DMS53 (cell line): ENCODE measurements around the gene STRA6.
A peak's percentile ranks its signal among the peaks of the same experiment; 100 is the strongest.
"Not testable (repeated sequence)": the region's sequence is repeated elsewhere in the genome, so short reads cannot be mapped to it uniquely, and the experiment has no call there.

Source experiments
- DNase-seq: peaks from one replicate; lab custom pipeline; 2025; lab: John Stamatoyannopoulos, UW

STRA6 gene

DNA sequence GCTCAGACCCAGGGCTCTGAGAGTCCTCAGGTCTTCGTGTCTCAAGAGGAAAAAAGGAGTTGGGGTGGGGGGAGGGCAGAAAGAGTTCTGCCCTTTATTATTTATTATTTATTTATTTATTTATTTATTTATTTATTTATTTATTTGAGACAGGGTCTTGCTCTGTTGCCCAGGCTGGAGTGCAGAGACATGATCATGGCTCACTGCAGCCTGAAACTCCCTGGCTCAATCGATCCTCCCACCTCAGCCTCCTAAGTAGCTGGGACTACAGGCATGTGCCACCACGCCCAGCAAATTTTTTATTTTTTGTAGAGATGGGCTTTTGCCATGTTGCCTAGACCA lies 40.4 kb downstream of the STRA6 start:
- not testable (repeated sequence) for DNase-seq

DNA sequence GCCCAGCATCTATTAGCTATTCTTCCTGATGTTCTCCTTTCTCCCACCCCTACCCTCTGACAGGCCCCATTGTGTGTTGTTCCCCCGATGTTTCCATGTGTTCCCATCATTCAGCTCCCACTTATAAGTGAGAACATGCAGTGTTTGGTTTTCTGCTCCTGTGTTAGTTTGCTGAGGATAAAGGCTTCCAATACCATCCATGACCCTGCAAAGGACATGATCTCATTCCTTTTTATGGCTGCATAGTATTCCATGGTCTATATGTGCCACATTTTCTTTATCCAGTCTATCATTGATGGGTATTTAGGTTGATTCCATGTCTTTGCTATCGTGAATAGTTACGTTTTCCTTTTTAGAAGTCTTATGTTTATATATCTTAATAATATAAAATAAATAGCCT lies 42.2 kb downstream of the STRA6 start:
- DNase-seq = not testable (repeated sequence)

DNA sequence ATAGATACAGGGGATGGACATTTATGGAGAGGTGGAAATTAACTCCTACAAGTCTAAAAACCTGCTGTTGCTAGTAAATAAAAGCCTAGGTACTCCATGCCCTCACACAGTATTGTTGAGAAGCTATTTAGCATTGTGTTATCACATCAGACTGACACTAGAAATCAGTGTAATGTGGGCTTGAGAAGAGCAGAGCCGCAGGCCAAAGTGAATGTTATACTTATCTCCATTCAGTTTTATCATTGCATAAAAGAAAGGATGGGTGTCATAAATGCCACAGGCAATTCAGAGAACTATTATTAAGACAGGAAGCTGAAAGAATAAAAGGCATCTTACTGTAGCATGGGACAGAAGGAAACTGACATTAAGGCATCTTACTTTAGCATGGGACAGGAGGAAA lies 42.8 kb downstream of the STRA6 start:
- no peak for DNase-seq

DNA sequence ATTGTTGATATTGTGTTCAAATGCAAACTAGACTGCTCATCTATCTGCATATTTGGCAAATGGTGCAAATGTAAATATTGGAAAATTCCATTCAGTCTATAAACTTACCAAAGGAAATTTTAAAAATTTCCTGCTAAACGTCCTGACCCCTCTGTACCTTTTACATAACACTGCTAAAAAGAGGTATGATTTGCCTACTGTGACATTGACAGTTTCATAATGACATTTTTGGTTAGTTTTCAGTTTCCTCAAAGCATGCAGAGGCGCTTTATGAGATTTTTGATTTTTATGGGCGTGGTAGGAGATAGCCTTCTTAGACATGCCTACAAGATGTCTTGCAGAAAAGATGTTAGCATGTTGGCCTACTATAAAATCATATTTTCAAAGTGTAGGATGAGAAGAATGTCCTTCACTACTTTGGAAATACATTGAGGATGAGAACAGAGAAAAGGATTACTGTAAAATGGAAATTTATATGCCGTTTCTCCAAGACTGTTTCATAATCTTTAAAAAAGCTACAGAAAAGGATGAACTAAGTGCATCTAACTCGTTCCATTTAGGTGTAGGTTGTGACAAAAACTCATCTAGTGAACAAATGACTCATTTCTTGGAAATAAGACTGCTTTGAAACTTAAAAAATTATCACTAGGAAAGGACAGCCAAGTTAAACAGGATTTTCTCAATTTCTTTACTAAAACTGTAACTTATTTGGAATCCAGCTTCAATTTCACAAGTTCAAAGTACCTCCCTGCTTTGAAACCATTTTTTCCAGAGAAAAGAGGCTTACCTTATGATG lies 43.5 kb downstream of the STRA6 start:
- DNase-seq = no peak

DNA sequence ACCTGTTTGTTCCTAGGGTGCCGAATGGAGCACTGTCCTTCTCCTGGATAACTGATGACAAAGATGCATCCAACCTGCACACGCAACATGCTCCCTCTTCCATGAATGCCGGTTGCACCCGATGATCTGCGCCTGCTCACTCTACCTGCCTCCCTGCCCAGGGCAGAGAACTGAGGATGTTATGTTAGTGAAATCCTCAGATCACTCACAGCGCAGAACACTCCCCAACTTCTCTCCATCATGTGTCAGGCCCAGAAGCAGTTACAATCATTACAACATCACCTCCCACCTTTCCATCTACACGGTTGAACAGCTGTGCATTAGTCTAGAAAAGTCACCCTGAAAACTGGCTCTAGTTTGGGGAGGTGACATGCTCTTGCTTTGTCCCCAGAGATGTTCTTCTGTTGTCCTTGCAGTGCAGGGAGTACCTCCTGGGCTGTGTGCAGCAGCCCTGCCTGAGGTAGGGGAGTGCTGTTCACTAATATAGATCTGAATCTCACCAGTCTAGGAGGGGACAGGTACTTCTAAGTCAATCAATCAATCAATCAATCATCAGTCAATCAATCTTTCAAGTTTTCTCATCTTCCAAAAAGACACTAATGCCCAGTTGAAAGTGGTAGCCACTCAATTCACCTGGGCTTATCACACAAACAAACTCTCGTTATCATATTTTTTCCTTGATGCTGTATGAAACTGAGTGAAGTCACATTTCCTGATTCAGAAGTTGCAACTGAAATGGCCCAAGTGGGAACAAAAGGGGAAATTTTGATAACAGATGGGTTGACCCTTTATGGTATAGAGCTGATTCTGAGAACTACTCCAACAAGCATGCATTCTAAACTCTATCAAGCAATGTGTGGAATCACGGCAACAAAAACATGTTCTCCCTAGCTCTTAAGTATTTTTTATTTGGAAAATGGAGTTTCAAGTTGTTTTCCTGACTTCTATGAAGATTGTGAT lies 44.4 kb downstream of the STRA6 start:
- DNase-seq = no peak

DNA sequence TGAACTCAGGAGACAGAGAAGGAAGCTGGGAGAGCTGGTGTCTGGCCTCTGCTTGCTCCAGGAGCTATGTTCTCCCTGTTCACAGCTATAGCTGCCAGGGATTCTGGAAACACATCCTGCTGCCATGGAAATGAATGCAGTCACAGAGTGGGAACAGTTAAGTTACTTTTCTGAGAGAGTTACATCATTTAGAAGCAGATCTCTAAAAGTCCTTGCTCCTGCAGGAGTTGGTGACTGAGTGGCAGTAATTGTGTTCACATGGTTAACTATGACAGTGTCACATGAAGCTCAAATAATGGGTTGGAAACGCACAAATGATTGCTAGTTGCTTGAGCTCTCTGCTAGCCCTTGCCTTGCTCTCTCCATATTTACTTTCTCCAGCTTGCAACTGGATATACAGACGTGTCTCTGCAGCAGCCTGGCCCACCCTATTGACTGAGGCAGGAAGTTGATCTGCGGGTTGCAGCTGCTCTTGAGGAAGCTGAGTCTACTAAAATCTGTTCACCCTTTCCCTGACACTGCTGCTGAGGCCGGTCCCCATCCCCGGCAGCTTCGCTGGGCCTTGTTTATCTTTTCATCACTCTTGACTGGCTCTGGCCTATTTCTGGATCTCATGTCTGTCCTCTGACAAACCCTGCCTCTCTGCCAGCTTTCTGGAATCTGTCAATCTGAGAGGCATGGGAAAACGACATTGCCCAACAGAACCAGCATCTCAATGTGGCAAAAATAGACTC lies 45.7 kb downstream of the STRA6 start:
- DNase-seq = peak; percentile 68

DNA sequence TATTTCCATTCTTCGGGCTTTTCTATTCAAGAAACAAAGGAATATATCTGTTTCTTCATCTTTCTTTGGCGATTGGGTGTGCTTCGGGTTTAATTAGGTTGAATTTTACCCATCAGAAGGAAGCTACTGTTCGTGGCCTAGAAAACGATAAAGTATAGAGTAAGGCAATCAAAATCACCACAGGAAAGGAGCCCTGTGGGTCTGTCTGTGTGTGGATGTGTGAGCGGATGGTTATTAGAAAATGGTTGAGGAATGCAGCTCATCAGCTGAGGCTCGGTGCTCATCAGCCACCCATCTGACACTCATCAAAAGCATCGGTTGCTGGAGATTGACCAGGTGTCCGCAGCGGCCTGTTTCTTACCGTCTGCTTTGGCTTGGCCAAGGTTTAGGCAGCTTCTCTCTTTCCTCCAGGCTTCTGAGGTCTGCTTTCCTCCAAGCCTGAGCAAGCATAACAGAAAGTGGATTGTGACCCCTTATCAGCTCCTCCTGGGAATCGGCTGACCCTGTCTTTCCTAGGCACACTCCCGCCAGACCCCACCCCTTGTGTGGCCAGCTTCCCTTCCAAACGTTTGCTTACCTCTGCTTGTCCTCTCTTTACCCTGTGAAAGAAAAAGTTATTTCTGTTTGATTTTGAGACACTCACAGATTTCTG lies 46.7 kb downstream of the STRA6 start:
- no peak for DNase-seq

DNA sequence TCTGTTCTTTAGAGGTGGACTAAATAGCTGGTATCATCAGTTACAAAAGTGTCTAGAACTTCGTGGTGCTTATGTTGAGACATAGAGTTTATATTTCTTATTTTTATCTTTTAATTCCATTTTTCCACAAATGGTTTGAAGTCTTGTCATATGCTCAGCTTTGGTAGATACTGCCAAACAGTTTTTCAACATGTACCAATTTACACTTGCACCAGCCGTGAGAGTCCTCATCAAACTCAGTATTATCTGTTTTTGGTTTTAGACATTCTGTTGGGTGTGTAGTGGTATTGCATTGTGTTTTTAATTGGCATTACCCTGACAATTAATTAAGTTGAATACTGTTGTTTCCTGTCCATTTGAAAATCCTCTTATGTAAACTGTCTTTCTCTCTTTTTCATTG lies 55.5 kb downstream of the STRA6 start:
- no peak for DNase-seq

DNA sequence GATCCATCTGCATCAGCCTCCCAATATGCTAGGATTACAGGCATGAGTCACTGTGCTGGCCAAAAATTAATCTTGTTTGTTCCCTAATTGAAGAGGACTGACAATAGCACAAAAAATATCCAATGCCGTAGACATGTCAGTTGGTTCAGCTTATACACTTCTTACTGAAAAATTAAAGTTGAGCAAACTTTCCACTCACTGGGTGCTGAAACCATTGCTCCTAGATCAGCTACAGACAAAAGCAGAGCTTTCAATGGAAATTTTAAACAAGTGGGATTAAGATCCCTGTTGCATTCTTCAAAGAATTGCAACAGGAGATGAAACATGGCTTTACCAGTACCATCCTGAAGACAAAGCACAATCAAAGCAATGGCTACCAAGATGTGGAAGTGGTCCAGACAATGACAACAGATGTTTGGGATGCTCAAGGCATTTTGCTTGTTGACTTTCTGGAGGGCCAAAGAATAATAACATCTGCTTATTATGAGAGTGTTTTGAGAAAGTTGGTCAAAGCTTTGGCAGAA lies 56.2 kb downstream of the STRA6 start:
- DNase-seq = no peak

DNA sequence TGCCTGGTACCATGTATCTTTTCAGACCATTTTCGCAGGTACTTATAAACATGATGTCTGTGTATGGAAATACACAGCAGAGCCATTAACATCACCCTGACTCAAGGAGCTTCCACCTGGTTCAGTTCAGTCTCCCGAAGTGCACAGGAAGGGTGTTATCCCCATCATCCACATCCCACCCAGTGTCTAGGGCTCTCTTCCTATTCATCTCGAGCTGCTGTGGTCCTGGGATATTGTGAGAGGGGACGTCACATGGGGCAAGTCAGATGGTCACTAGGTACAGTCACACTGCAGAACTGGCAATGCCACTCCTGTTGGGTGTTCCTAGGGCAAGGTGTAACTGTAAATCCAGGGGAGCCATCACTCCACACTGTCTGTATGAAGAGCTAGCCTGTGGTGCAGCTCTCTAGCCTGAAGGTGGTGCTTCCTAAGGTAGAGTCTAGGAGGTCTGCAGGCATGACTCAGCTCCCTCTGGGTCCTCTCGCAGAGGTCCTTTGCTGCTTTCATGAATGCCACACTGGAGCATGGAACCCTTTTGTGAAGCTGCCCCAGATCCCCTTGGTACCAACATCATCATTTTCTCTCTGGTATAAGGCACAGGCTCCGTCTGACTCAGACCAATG lies 58.3 kb downstream of the STRA6 start:
- peak; percentile 70 for DNase-seq

DNA sequence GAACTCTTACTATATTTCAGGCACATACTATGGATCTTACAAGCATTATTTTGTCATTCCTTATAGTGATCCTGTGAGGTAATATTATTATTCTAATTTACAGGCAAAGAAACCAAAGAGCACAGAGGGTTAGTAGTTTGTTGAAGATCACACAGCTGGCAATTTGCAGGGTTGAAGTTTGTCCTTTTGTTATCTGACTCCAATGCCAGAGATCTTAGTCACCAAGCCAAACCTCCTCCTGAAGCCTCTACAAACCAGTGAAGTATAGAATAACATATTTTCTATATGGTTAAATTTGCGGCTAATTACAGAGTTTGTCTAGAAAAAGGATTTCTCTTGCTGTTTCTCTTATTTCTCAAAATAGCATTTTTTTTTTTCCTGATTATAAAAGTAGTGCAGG lies 61.0 kb downstream of the STRA6 start:
- DNase-seq = no peak

DNA sequence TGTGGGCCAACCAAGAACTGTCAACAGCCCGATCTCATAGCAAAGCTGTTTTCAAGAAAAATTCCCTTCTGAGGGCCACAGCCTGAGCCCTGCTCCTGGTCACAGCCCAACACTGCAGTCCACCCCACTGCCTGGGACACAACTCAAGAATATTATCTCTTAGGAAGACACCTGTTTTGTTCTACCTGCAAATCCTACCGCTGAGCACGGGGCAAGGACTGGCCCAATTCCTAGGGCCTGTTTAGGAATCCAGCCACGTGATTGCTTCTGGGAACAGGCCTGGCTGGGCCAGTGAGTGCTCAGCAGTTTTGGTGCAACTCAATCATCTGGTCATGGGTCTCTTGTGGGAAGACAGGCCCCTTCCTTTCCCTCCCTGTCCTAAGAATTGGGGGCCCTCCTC lies 63.9 kb downstream of the STRA6 start:
- no peak for DNase-seq

DNA sequence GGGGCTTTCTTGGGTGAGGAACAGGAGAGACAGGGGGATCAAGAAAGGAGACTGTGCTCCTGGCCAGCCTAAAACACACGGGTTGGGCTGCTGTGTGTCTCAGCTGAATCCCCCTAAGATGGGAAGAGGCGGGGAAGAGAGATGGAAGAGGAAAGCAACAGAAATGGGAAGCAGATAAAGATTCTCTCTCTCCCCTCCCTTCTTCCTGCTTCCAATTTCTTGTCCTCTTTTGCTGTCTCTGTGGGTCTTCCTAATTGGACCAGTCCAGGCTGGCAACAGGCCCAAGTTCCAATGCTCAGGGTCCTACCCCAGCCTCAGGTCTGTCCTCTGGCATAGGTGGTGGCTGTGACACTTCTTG lies 65.1 kb downstream of the STRA6 start:
- DNase-seq = no peak

DNA sequence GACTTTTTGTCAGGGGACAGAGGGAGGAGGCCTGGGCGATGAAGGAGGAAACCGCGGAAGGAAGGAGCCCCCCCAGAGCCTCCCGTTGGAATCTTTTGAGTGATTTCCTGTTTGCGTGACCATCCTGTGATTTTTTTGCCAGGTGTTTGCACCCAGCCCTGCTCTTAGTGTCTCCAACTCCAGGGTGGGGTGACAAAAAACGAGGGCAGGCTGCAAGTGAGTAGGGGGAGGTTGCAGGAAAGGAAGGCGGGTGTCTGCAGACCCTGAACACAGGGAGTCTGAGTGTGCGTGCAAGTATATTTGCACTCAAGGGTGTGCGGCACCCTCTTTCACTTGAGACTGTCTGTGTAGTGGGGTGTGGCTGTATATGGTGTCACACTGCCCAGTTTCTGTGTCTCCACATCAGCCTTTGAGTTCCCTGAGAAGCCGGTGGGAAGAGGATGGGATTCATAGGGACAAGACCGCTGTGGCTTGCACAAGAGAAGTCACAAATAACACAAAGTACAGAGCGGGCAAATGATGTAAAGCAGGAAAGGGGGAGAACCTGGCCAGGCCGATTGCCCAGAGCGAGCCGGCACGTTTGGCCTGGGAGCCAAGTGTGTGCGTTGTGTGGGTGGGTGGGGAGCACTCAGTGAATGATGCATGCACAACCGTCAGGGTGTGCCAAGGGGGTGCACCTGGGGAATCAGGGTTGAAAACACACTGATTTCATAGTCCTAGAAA lies 65.6 kb downstream of the STRA6 start:
- DNase-seq = no peak

DNA sequence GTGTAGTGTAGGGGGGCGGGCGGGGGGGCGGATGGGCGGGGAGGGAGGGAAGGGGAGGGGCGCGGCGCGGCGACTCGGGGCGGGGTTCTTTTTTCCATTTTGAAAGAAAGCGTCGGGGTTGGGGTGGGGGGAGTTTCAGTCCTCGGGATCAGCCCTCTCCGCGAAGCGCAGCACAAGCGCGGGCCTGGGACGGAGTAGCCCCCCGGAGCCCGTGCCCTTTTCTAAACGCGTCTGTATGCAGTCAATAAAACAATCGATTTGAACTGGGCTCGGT lies 66.1 kb downstream of the STRA6 start:
- DNase-seq = no peak

DNA sequence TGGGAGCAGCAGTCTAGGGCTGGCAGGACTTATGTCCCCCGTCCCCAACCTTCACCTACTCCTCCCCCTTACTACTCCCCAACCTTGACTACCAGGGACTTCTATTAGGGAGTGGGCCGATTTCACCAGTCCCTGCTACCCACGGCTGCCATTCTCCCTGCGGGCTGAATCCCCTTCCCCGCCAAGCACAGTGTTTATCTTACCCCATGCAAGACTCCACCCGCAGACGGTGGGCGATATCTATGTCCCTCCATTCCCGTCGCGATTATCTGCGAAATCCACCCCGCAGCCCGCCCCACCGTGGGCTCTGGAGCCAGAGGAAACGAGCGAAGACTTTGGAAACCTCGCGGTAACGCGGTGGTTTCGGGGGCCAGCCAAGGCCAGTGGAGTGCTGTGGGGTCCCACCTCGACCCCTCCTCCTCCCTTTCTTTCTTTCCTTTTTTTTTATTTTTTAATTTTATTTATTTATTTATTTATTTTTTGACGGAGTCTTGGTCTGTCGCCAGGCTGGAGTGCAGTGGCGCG lies 67.5 kb downstream of the STRA6 start:
- DNase-seq = peak; percentile 46

DNA sequence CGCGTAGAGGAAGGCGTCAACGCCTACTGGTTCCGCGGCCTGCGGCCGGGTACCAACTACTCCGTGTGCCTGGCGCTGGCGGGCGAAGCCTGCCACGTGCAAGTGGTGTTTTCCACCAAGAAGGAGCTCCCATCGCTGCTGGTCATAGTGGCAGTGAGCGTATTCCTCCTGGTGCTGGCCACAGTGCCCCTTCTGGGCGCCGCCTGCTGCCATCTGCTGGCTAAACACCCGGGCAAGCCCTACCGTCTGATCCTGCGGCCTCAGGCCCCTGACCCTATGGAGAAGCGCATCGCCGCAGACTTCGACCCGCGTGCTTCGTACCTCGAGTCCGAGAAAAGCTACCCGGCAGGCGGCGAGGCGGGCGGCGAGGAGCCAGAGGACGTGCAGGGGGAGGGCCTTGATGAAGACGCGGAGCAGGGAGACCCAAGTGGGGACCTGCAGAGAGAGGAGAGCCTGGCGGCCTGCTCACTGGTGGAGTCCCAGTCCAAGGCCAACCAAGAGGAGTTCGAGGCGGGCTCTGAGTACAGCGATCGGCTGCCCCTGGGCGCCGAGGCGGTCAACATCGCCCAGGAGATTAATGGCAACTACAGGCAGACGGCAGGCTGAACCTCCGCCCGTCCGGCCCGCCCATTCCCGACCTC lies 68.1 kb downstream of the STRA6 start:
- peak; percentile 87 for DNase-seq

DNA sequence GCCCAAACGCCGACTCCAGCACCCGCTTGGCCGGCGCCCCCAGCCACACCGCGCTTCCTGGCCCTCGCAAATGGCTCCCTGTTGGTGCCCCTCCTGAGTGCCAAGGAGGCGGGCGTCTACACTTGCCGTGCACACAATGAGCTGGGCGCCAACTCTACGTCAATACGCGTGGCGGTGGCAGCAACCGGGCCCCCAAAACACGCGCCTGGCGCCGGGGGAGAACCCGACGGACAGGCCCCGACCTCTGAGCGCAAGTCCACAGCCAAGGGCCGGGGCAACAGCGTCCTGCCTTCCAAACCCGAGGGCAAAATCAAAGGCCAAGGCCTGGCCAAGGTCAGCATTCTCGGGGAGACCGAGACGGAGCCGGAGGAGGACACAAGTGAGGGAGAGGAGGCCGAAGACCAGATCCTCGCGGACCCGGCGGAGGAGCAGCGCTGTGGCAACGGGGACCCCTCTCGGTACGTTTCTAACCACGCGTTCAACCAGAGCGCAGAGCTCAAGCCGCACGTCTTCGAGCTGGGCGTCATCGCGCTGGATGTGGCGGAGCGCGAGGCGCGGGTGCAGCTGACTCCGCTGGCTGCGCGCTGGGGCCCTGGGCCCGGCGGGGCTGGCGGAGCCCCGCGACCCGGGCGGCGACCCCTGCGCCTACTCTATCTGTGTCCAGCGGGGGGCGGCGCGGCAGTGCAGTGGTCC lies 68.7 kb downstream of the STRA6 start:
- DNase-seq = no peak
